ENCODE data around the gene ITGA2B. TPM values are rescaled to one million over a fixed set of nuclear protein-coding genes. Genes with fewer than 3 reads are reported as not detected.

Gene ITGA2B
- total and polyA plus RNA-seq, 2 of the 8 experiments (the other 6 are each of a cell fraction or from before 2014, with no cell fraction given): 6.9 to 12.3 TPM

- Histone ChIP-seq H3K79me2 (ENCODE audit: control insufficient read depth in 1 of 2, insufficient read depth in 2 of 2, low read length in 2 of 2) (peaks cover 3 to 13% of the 10 kb centered on the region in 2 experiments; a peak in 3 of 4 replicates), H4K8ac (ENCODE audit: extremely low read depth, insufficient read depth, low read length) (no peak overlapping the region), H2BK12ac (ENCODE audit: low read depth, low read length) (peak overlapping the region; percentile 77; the same call in 1 of the 2 replicates), H2BK5ac (ENCODE audit: low read depth, low read length) (no peak overlapping the region), H3K27ac (ENCODE audit: low read depth, low read length) (no peak overlapping the region), H3K9ac (replicated peaks in 1 of 4; ENCODE audit: extremely low read depth in 1 of 4, low read depth in 3 of 4, low read length in 3 of 4) (no peak overlapping the region), H3K23ac (ENCODE audit: insufficient read length) (no peak overlapping the region), H2BK15ac (ENCODE audit: low read length) (0 out of 2 replicates have a peak overlapping the region, but pooled peaks have one; percentile 61), H4K20me1 (replicated peaks in 1 of 2; ENCODE audit: control insufficient read depth in 1 of 2, insufficient read depth in 2 of 2, low read length in 2 of 2) (peaks cover 2 to 3% of the 10 kb centered on the region in 2 experiments), H3K79me1 (ENCODE audit: low read depth, low read length) (peaks cover 11% of the 10 kb centered on the region), H3K27me3 (replicated peaks in 1 of 4; ENCODE audit: control insufficient read depth in 3 of 4, extremely low read depth in 1 of 4, insufficient read depth in 3 of 4, low read length in 3 of 4) (peaks cover 0 to 6% (median 0%) of the 10 kb centered on the region in 4 experiments; a peak in 5 of 7 replicates), H3K9me3 (ENCODE audit: insufficient read depth in 2 of 2, low read depth in 1 of 2, low read length in 1 of 2) (no peaks in the 10 kb centered on the region), H3K4ac (replicated peaks; ENCODE audit: insufficient read length, low read depth, low read length) (no peak overlapping the region), H2AK5ac (ENCODE audit: low read depth, low read length) (peak overlapping the region; percentile 40; the same call in 1 of the 2 replicates), H2BK120ac (replicated peaks; ENCODE audit: low read depth, low read length) (no peak overlapping the region), H3K23me2 (ENCODE audit: low read depth, low read length) (peaks cover 13% of the 10 kb centered on the region; the same call in 1 of the 2 replicates), H3K4me1 (replicated peaks in 1 of 4; ENCODE audit: control insufficient read depth in 3 of 4, insufficient read depth in 4 of 4, low read length in 3 of 4) (peaks cover 0 to 8% (median 4%) of the 10 kb centered on the region in 4 experiments; a peak in 6 of 7 replicates), H3K4me3 (ENCODE audit: extremely low read depth in 1 of 4, insufficient read depth in 2 of 4, low read depth in 3 of 4, low read length in 4 of 4) (no peak overlapping the region), H3K4me2 (ENCODE audit: insufficient read depth in 1 of 2, low read depth in 2 of 2, low read length in 2 of 2) (no peak overlapping the region), H3K14ac (ENCODE audit: insufficient read length) (no peak overlapping the region), H4K5ac (ENCODE audit: insufficient read length, low read depth, low read length) (no peak overlapping the region), H3K56ac (replicated peaks; ENCODE audit: insufficient read length, low read depth, low read length) (no peak overlapping the region), H3K36me3 (ENCODE audit: control insufficient read depth in 2 of 4, insufficient read depth in 4 of 4, low read length in 3 of 4) (no peaks in the 10 kb centered on the region), H4K91ac (replicated peaks; ENCODE audit: insufficient read length, low read length) (no peak overlapping the region), H2BK20ac (ENCODE audit: low read length) (no peak overlapping the region), H3K18ac (ENCODE audit: extremely low read depth, low read length) (no peak overlapping the region), H2AFZ (ENCODE audit: low read length) (no peak overlapping the region)
- POLR2A ChIA-PET (ENCODE audit: partially characterized antibody): interaction anchor here (1.0 to 1.6 kb wide), 6 partner anchors 10 to 136 kb away, joined by 3 to 9 read pairs (median 4); no protein-coding TSS in a partner anchor
- DNase-seq (ENCODE audit: low read depth in 1 of 2, low spot score in 2 of 2) (no peak), FAIRE-seq (no peak)
- WGBS, 2 experiments (ENCODE audit: extremely low coverage in 1 of 2, insufficient coverage in 1 of 2, insufficient read length in 1 of 2, insufficient replicate concordance in 2 of 2, low coverage in 1 of 2, low lambda C conversion rate in 2 of 2, missing lambda C conversion rate in 1 of 2): 90% methylated on average over 7 of the region's 7 CpGs; no CpG with 5 or more reads in 1 of the 2 experiments
- CTCF ChIA-PET (ENCODE audit: partially characterized antibody): interaction anchor here (0.9 to 11.0 kb wide), 11 partner anchors 17 to 244 kb away, joined by 3 to 158 read pairs (median 5); partner anchors contain the start of gene GRN
- no peak for TF ChIP-seq ATF3 (IDR thresholded peaks at IDR 0.05; ENCODE audit: insufficient read depth, low read depth, low read length)
- no peak for TF ChIP-seq POLR2AphosphoS5 (IDR thresholded peaks at IDR 0.05; ENCODE audit: low read depth, low read length)
- TF ChIP-seq TEAD4 (IDR thresholded peaks at IDR 0.05; ENCODE audit: low read depth, low read length): no peak
- no peak for TF ChIP-seq CEBPB (IDR thresholded peaks at IDR 0.05; ENCODE audit: low read depth, low read length)
- no peak for TF ChIP-seq SIN3A (conservative IDR thresholded peaks at IDR 0.05 in 1 of 2, IDR thresholded peaks at IDR 0.05 in 1 of 2; ENCODE audit: low read depth in 1 of 2, low read length in 2 of 2)
- no peak for TF ChIP-seq ATF2 (IDR thresholded peaks at IDR 0.05; ENCODE audit: low read length)
- no peak for TF ChIP-seq TBP (IDR thresholded peaks at IDR 0.05; ENCODE audit: low read depth, low read length)
- no peak for TF ChIP-seq MAFK (IDR thresholded peaks at IDR 0.05; ENCODE audit: low read depth, low read length)
- TF ChIP-seq PHF8 (conservative IDR thresholded peaks at IDR 0.05; ENCODE audit: low read depth, low read length): no peak
- no peak for TF ChIP-seq SIX5 (IDR thresholded peaks at IDR 0.05; ENCODE audit: low read depth, low read length)
These were observed 61.6 kb downstream of the ITGA2B start for GRCh38 chr17:44327715-44328449.
